NAMALWA (cell line): ENCODE results near the gene MRTFB.

Experiments used
- DNase-seq: peaks from one replicate; pipeline ENCODE4 v3.0.0-alpha.2; 2015; ENCODE audit warnings: low spot score

Gene MRTFB

DNA sequence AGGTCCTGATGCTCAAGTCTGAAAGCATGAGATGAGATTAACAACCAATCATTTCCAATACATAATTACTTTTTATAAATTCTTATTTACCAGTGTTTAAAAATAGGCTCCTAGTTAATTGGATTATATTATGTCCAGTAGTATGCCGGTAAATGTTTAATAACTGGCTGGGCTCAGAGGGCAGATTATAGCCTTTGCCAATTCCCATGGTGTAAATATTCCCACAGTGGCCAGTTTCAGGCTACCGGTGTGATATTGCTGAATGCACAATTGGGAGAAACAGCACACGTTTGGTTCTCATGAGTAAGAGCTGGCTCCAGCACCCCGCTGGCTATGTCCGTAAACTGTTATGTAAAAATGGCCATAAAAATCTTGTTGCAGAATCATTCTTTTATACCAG lies 167.6 kb downstream of the MRTFB start:
- DNase-seq: no peak

DNA sequence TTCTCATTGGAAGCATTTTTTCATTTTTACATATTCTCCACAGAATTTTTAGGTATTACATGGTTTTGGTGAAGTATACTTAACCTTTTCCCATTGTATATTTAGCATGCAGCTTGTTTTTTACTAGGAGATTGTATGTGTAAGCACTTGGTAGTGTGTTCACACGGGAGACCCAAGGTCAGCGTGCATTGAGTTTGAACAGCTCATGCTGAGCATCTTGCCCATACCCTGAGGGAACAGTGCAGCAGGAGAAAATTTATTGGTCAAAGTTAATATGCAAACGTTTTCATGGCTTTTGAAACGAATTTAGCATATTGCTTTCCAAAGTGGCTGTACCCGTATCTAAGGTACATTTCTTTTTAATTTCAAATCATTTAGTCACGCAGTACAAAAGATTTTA lies 168.7 kb downstream of the MRTFB start:
- no peak for DNase-seq

DNA sequence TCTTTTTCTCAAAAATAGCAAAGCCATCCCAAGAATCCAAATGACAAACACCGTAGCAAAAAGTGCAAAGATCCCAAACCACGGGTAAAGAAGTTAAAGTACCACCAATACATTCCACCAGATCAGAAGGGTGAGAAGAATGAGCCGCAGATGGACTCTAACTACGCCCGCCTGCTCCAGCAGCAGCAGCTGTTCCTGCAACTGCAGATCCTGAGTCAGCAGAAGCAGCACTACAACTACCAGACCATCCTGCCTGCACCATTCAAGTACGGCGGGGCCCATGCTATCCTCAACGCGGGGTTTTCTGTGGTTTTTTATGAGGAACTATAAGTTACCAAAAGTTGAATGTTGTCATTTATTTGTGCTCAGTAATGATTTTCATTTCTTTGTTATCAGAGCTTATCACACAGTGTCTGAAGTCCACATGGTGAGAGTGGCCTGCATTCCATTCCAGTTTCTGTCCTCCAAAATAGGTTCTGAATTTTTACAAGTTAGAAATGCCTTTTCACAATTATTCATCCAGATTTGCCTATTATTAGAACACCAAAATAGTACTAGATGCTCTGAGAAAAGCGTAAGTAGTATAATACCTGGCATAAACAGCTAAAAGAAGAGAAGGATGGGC lies 169.2 kb downstream of the MRTFB start:
- no peak for DNase-seq

DNA sequence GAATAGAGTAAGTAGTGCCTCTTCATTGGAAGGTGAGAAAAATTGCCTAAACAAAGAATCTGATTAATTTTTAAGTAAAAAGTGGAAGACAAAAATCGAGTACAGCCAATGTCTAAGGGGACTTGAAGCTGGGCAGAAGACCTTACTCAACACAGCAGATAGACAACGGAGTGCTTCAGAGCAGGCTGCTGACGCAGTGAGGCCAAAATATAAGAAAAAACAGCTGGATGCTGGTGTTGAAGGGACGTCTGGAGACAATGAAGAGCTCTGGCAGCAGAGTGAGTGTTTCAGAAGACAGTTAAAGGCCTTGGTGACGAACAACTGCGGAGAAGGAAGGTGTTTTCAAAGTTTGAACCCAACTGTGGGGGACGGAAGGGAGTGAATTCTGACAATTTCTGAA lies 169.8 kb downstream of the MRTFB start:
- no peak for DNase-seq

DNA sequence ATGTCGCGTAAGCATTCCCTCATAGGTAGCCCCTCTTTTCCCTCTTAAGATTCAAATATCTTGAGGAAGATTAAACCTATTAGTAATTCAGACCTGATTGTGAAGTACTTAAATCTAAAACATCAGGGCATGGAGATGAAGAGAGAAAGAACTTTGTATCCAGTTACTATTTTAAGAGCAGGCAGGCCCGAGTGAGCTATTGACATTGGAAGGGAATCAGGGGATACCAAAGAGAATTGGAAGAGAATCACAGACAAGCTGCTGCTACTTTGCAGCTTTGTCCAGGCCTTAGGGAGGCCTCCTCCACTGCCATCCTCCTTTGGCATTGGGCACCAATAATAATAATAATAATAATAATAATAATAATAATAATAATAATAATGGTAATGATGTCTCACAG lies 170.5 kb downstream of the MRTFB start:
- no peak for DNase-seq

DNA sequence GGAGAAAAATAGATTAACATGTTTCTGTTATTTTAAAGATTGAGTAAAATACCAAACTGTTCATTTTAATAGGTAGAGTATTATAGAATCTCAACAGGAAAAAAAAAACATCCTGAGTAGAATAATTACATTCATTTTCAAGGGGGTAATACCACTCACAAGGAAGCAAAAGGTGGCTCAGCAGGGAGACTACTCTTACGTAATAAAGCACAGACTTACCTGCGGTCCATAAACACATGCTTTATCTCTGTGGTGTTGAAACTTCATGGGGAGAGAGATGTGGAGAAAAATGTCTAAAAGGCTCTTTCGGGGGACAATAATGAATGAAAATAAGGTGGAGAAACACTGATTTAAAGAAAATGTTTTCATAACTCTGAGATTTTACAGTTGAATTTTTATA lies 171.7 kb downstream of the MRTFB start:
- DNase-seq: no peak

DNA sequence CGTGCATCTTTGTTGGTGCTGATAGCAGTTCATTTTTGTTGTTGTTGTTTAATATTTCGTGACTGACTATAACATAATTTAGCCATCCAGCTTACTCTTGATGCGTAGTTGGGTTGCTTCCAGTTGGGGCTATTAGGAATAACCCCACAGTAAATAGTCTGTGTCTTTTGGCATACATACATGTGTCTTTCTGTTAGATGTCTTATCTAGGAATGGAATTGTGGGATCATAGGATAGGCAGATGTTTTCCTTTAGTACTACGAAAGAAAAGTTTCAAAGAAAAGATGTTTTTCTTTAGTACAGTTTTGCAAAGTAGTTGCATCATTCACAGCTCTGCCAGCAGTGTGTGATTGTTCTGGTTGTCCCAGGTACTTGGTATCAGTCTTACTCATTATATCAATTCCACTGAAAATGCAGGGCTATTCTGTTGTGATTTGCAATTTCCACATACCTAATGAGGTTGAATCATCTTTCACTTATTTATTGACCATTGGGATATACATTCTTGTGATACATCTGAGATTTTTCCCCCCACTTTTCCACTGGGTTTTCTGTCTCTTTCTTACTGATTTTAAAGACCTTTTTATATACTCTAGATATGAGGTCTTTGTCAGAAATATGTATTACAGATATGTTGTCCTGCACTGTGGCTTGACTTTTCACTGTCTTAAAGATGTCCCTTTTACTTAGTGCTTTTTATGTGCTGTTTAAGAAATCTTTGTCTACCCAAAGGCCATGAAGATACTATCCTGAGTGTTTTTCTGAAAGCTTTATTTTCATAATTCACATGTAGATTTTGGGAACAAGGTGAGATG lies 173.3 kb downstream of the MRTFB start:
- DNase-seq: no peak

DNA sequence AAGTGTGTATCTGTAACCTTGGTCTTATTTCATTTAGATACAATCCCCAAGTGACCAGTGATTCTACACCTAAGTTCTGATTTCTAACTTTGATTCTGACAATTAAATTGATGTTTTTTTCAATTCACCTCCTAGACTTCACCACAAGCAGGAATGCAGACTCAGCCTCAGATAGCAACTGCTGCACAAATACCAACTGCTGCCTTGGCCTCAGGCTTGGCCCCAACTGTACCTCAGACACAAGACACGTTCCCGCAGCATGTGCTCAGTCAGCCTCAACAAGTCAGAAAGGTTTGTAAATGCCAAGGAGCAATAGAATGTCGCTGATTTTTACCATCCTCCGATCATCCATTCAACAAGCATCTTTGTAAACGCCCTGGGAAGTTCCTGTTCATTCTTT lies 177.7 kb downstream of the MRTFB start:
- DNase-seq: no peak

DNA sequence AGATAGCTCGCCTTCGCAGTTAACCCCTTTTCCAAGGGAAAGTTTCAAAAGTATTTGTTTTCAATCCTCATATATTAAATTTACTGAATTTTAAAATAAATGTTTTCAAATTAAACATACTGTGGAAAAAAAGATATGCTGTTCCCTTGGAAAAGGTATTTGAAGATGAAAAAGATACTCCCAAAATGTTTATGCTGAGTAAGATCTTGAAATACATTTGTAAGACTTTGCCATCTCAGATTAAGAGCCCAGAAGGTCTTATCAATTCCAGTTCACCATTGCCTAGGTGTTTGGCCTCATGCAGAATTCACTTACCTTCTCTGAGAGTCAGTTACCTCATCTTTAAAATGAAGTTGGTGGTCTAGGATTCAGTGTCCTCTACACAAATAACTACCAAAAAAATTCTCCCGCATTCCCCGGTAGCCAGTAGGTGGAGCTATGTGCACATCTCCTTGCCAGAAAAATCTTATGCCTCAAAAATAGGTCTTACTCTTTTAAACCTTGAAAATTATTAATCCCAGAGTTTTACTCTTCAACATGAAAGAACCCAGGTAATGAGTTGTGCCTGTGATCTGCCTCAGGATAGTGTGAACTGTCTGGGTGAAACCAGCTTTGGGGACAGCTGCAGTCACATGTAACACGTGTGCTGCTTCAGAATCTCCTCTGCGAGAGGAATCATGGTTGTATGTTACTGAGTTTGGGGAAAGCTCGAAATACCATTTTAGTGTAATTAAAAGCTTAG lies 178.3 kb downstream of the MRTFB start:
- peak; percentile 73 for DNase-seq

DNA sequence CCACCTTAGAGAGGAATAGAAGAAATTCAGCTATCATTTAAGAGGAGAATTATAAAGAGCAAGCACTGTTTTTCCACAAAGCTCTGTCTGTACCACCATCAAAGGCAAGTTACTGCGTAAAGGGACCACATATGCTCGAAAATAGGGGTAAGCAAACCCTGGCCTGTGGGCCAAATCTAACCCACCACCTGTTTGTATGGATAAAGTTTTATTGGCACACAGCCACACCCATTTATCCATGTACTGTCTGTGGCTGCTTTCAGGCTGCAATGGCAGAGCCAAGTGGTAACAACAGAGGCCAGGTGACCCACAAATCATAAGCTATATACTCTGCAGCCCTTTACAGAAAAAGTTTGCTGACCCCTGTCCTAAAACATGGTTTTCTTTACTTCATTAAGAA lies 180.3 kb downstream of the MRTFB start:
- no peak for DNase-seq

DNA sequence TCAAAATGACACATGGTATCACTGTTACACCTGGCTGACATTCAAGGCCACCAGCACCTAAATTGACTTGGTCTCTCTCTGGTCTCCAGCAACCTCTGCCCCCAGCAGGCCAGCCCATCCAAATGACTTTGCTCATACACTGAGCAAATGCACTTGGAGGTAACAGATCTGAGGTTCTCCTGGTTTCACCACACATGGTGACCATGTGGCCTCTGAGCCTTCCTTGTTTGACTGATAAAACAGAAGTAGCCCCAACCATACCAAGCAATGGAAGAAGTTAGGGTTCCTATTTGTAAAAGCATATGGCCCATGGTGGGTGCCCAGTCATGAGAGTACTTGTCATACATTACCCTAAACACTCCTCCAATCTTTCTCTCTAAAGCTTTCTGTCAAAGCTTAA lies 181.7 kb downstream of the MRTFB start:
- DNase-seq: no peak

DNA sequence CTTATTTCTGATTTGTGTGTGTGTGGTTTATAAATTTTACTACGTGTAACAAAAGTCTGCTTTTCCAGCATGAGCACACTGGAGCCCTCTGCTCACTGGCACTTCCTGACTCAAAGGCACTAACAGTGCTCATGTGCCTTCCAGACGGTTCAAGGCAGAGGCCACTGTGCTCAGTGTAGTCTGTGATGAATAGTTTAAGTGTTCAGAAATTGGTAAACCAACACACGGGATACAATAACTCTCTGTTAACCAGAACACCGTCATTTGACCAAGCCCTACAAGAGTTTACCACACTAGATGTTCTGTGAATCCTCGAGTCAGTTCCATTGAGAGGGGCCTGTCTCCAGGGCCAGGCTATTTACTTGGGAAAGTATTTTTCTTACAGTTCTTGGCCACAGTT lies 191.9 kb downstream of the MRTFB start:
- DNase-seq: no peak

DNA sequence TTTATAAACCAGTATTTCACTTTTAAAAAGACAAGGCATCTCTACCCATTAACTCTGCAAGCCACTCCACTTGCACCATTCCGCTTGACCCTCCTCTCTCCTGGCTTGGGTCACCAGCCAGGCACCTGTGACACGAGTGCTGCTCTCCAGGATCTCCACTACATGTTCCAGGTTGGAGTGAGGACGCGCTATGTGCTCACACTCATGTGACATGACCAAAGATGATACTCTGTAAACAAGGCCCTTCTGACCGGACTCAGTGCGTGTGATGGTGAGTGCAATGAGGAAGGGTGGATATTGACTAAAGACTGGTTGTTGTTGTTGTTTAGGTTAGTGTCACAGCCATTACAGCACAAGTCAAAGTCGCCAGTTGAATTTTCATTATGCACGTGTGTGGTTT lies 192.7 kb downstream of the MRTFB start:
- DNase-seq: no peak

DNA sequence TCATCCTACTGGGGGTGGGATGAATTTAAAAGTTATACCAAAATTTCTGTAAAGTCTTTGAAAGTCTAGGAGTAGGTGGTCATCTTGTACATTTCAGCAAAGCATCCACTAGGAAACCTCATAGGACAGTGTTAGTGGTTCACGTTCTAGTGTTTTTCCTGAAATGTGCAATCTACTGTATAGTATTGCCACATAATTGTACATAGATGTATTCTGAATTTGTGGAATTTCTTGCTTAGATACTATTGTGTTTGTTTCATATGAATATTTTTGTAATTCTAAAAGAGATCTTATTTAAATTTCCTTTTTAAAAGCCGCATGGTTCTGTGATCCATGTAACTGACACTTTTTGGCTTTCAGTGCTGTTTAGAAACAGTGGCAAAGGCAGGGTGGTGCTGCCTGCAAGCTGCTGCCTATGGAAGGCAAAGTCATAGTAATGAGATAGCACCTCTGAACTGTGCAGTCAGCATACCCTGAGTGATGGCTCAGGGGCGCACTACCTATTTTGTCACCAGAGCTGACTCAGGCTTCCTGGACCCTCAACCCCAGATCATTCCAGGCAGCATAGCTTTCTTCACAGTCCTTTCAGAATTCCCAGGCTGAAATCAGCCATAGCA lies 193.3 kb downstream of the MRTFB start:
- DNase-seq: no peak

DNA sequence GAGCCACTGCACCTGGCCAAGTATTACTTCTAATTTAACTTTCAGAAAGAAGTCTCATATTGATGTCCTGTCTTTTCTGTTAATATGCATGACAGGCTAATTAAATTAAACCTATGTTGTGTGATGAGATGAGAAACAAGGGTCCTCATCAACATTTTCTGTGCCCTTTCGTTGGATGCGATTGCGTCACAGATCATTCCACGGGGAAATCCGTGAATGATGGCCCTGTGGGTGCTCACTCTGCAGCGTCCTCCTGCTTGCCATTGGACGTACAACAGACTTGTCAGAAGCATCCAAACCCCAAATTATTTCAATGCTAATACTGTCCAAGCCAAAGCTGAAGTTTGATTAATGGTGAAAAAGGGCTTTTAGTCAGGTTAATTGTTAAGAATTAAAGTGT lies 197.0 kb downstream of the MRTFB start:
- DNase-seq: no peak

DNA sequence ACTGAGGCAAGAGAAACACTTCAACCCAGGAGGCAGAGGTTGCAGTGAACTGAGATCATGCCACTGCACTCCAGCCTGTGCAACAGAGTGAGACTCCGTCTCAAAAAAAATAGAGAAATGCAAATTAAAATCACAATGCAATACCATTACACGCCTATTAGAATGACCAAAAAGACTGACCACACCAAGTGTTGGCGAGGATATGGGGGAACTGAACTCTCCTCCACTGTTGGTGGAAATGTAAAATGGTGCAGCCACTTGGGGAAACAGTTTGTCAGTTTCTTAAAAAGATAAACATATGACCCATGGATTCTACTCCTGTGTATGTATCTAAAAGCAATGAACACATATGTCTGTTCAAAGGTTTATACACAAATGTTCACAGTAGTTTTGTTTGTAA lies 204.8 kb downstream of the MRTFB start:
- no peak for DNase-seq

DNA sequence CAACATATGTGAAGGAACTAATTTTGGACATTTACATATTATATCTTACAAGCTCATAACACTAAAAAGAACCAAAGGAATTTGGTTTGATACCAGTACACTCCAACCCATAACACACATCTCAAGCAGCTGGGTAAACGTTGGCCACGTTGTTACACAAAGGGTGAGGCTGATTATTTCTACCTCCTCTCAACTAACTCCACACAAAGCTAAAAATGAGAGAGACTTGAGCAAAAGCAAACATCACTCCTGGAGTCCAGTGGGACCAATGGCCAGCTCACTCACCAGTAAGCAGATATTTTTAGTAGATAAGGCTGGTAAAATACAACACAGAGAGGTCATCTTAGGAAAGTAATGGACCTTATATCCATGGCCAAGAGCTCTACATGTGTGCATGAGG lies 207.6 kb downstream of the MRTFB start:
- DNase-seq: no peak

DNA sequence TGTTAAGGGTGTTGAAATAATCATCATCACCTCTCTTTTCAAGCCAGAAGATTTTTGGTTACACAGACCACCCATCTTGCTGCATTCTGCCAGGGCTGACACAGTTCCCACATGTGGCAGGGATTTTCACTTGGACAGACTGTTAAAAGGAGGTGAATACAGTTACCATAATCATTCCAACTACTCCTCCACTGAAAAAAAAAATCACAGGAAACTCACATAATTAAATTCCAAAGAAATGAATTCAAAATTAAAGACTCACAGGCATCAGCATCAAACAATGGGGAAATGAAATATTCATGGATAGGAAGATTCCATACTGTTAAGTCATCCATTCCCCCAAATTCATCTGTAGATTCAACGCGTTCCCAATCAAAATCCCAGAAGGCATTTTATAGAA lies 209.4 kb downstream of the MRTFB start:
- DNase-seq: no peak

DNA sequence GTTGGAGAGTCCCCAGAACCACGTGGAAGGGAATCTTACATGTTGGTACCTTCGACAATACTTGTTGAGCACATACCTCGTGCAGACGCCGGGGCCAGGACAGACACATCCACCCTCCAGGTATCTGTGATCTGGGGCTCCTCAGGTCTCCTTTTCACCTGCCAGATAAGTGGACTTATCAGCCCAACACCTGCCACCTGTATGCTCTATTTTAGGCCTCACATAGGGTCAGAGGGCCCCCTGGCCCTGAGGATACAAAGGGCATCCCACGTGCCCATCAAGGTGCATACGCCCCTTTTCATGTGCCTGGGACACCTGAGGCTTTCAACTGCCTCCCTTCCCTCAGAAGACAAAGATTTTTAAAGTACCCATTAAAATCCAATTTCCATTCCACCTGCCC lies 212.7 kb downstream of the MRTFB start:
- DNase-seq: no peak

DNA sequence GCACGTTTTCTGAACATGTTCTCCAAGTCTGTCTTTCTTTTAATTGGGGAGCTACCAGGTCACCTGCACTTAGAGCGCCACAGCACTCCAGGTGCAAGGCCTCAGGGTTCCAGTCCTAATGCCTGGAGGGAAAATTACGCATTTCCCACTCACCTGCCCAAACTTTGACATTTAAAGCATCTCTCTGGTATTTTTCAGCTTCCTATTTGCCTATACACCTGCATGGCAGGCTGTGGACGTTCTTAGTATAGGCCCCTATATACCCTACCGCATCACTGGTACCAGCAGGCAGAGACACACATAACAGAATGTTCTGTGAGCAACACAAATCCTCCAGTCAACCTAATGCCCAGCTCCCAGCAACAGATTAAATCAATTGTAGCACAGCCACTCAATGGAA lies 213.3 kb downstream of the MRTFB start:
- no peak for DNase-seq

DNA sequence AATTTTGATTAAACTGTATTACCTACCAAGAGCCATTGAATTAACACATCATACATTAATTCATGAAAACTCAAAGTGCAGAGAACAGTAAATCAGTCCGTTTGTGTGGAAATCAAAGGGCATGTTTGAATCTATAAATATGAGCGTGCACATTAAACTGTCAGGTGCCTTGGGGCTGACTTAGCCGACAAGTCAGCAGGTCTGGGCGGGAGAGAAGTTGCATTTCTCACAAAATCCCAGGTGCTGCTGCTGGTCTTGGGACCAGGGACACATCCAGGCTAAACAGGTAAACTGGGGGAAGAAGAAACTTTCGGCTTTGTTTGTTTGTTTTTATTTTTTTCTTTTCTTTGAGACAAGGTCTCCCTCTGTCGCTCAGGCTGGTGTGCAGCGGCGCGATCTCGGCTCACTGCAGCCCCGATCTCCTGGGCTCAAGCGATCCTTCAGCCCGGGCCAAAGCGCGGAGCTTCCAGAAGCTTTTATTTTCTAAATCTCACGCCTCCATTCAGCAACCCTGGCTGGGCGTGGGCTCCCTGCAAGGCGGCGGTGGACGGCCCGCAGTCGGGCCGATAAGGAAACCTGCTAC lies 213.9 kb downstream of the MRTFB start:
- DNase-seq: peak; percentile 85
